Ishikawa (cell line): ENCODE measurements around the gene ARNT2.

Experiments
- CEBPB ChIP-seq: IDR thresholded peaks from 2 replicates; pipeline ENCODE4 v1.6.1; 2012
- CREB1 ChIP-seq: IDR thresholded peaks from 2 replicates; pipeline ENCODE4 v1.6.1; 2012; ENCODE audit warnings: low read depth
- EGR1 ChIP-seq: IDR thresholded peaks from 2 replicates; pipeline ENCODE4 v1.6.1; 2012
- EP300 ChIP-seq: IDR thresholded peaks from 2 replicates; pipeline ENCODE4 v1.6.1; 2012; ENCODE audit warnings: borderline replicate concordance
- FOXM1 ChIP-seq: IDR thresholded peaks from 2 replicates; pipeline ENCODE4 v1.6.1; 2012; ENCODE audit warnings: low read depth, borderline replicate concordance
- MAX ChIP-seq: IDR thresholded peaks from 2 replicates; pipeline ENCODE4 v1.6.1; 2012
- NFIC ChIP-seq: IDR thresholded peaks from 2 replicates; pipeline ENCODE4 v1.6.1; 2012
- RAD21 ChIP-seq: IDR thresholded peaks from 2 replicates; pipeline ENCODE4 v1.6.1; 2012; ENCODE audit warnings: low read depth
- REST ChIP-seq: IDR thresholded peaks from 2 replicates; pipeline ENCODE4 v1.6.1; 2012; ENCODE audit warnings: low read depth, mild to moderate bottlenecking
- TAF1 ChIP-seq: IDR thresholded peaks from 2 replicates; pipeline ENCODE4 v1.6.1; 2012; ENCODE audit warnings: low read depth, mild to moderate bottlenecking
- TCF12 ChIP-seq: IDR thresholded peaks from 2 replicates; pipeline ENCODE4 v1.6.1; 2012; ENCODE audit warnings: low read depth
- TEAD4 ChIP-seq: IDR thresholded peaks from 2 replicates; pipeline ENCODE4 v1.6.1; 2012
- YY1 ChIP-seq: IDR thresholded peaks from 2 replicates; pipeline ENCODE4 v1.6.1; 2012; ENCODE audit warnings: low read depth
- ZBTB7A ChIP-seq: IDR thresholded peaks from 2 replicates; pipeline ENCODE4 v1.6.1; 2012; ENCODE audit warnings: low read depth
- TF ChIP-seq, protein P1 (sequence below): IDR thresholded peaks from 2 replicates; pipeline ENCODE4 v1.6.1; 2012

The ARNT2 gene

GRCh38 chr15:80503319-80503952 is 99.3 kb downstream of the ARNT2 start:
- TF ChIP-seq RAD21: no peak
- TF ChIP-seq CEBPB: no peak
- no peak for TF ChIP-seq TEAD4
- no peak for TF ChIP-seq CREB1
- no peak for TF ChIP-seq NFIC
- no peak for TF ChIP-seq TAF1
- no peak for TF ChIP-seq YY1

DNA sequence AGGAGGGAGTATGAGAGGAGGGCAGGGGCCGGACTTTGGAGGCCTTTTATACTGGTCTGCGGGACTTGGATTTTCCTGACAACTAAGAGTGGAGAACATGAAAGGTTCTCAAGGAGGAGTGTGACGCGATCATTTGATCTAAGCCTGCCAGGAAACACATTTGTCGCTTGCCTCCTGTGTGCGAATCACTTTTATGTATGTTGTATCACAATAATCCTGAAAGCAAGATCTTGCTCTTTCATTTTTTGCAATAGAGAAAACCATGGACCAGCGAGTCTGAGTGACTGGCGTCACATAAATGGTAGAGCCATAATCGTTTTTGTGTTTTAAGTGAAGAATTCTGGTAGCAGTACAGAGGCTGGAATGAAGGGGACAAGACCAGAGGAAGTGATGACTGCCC is 100.7 kb downstream of the ARNT2 start:
- TF ChIP-seq CEBPB: no peak
- TF ChIP-seq FOXM1: no peak
- no peak for TF ChIP-seq MAX
- no peak for TF ChIP-seq TCF12
- TF ChIP-seq EGR1: no peak
- TF ChIP-seq CREB1: no peak
- no peak for TF ChIP-seq REST
- no peak for TF ChIP-seq NFIC
- no peak for TF ChIP-seq TEAD4
- no peak for TF ChIP-seq EP300
- no peak for TF ChIP-seq YY1
- TF ChIP-seq, protein P1, sequence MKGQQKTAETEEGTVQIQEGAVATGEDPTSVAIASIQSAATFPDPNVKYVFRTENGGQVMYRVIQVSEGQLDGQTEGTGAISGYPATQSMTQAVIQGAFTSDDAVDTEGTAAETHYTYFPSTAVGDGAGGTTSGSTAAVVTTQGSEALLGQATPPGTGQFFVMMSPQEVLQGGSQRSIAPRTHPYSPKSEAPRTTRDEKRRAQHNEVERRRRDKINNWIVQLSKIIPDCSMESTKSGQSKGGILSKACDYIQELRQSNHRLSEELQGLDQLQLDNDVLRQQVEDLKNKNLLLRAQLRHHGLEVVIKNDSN: no peak

DNA sequence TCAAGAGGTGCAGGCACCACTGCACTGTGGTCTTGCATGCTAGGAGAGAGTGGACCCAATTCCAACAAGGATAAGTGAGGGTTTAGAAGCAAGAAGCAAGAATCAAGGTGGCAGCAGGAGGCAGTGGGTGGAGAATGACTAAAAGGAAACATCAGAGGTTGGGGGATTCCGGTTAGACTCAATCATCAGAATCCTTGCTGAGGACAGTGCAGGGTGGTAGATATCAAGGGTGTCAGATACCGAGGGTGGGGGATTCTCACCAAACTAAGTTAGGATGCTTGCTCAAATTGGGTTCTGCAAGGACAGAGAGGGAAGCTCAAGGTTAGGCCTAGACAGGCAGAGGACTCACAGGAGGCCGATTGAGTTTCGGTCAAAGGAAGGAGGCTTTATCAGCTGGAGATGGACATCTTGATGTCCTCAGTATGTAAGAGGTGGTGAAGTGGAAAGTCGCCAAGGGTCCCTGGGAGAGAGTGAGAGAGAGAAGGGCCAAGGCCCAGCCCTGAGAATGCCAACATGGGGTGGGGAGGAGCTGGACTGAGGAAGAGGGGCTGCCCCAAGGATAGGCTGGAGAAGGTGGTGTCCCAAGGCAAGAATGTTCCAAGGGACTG is 102.2 kb downstream of the ARNT2 start:
- TF ChIP-seq FOXM1 (no peak), REST (no peak), CREB1 (no peak), RAD21 (no peak), ZBTB7A (no peak), NFIC (no peak), MAX (no peak), TAF1 (no peak), EP300 (no peak), CEBPB (no peak), YY1 (no peak), EGR1 (no peak), TCF12 (no peak), TEAD4 (no peak)
- TF ChIP-seq, protein P1: no peak

DNA sequence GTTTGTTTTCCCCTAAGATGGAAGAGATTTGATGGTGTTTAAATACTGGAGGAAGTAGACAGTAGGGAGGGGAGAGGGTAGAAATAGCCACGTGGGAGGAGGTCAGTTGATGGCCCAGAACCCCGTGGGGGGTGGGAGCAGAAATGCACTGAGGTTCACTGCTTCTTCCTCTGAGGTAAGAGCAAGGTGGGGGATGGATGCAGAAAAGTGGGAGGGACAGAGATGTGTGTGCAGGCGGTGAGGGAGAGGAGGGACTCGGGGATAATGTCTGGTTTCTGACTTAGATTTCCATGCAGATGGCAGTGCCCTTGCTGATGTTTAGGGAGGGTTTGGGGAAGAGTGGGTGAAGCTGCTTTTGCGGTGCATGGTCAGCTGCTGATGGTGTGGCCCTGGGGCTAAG is 102.9 kb downstream of the ARNT2 start:
- TF ChIP-seq EGR1 (no peak), CREB1 (no peak), YY1 (no peak), TEAD4 (no peak), ZBTB7A (no peak), CEBPB (no peak), TAF1 (no peak), REST (no peak), FOXM1 (no peak), TCF12 (no peak), MAX (no peak), NFIC (no peak)
- TF ChIP-seq, protein P1: no peak
